ENCODE results near the gene NR2E1. TPM values are rescaled to one million over a fixed set of nuclear protein-coding genes. Genes with fewer than 3 reads are reported as not detected.

Gene NR2E1
- total and polyA plus RNA-seq, 10 of the 15 experiments (the other 5 are each of a cell fraction or from before 2014, with no cell fraction given) = not detected

- Histone ChIP-seq H3K4me2 (ENCODE audit: control insufficient read depth, insufficient read depth) (no peak overlapping the region), H3K4me3 (no peak overlapping the region), H2AFZ (ENCODE audit: control insufficient read depth, low read depth, low read length) (no peak overlapping the region), H3K4me1 (ENCODE audit: control insufficient read depth, insufficient read depth, low read length) (no peaks in the 10 kb centered on the region), H3K9ac (ENCODE audit: control insufficient read depth, insufficient read depth, low read length) (no peak overlapping the region), H3K27me3 (replicated peaks in 1 of 2; ENCODE audit: control insufficient read depth in 2 of 2, insufficient read depth in 2 of 2, low read length in 1 of 2) (peaks cover 3 to 9% of the 10 kb centered on the region in 2 experiments; a peak in 3 of 4 replicates), H3K79me2 (ENCODE audit: control insufficient read depth, insufficient read depth, low read length) (no peaks in the 10 kb centered on the region), H3K9me3 (replicated peaks; ENCODE audit: control insufficient read depth, insufficient read depth, low read length) (no peaks in the 10 kb centered on the region), H4K20me1 (ENCODE audit: control insufficient read depth, insufficient read depth) (no peaks in the 10 kb centered on the region), H3K36me3 (ENCODE audit: control insufficient read depth in 2 of 2, insufficient read depth in 2 of 2, low read length in 1 of 2) (no peaks in the 10 kb centered on the region), H3K27ac (ENCODE audit: control insufficient read depth, insufficient read depth) (no peak overlapping the region)
- RAD21 ChIA-PET (ENCODE audit: unreplicated experiment) = no interaction called here
- BruUV-seq (replicated peaks) = no TSS peak
- no peak for DNase-seq (ENCODE audit: low read depth, low spot score)
- TF ChIP-seq ZNF207 (IDR thresholded peaks at IDR 0.05; ENCODE audit: borderline replicate concordance) (no peak), ZBTB33 (IDR thresholded peaks at IDR 0.05) (no peak), ZNF24 (IDR thresholded peaks at IDR 0.05) (no peak), NFXL1 (IDR thresholded peaks at IDR 0.05; ENCODE audit: borderline replicate concordance) (no peak), ETV6 (conservative IDR thresholded peaks at IDR 0.05 in 1 of 2, IDR thresholded peaks at IDR 0.05 in 1 of 2; ENCODE audit: borderline replicate concordance in 1 of 2, low read depth in 1 of 2) (no peak), TCF12 (IDR thresholded peaks at IDR 0.05; ENCODE audit: low read depth, low read length) (no peak), MEF2A (IDR thresholded peaks at IDR 0.05; ENCODE audit: insufficient read depth, low read depth, low read length) (no peak), POU2F2 (IDR thresholded peaks at IDR 0.05; ENCODE audit: borderline replicate concordance, low read depth, low read length) (no peak), CBX3 (IDR thresholded peaks at IDR 0.05; ENCODE audit: borderline replicate concordance, low read depth) (no peak), PRDM15 (CRISPR knock-in tag; IDR thresholded peaks at IDR 0.05) (no peak)
- SMC1A ChIA-PET (ENCODE audit: uncharacterized antibody, unreplicated experiment) = interaction anchor here (0.6 kb wide), 1 partner anchor 240 kb away, joined by 3 read pairs; no protein-coding TSS in a partner anchor
- no peak for ATAC-seq
- FAIRE-seq = no peak
- CTCF ChIA-PET = interaction anchor here (0.7 kb wide), 1 partner anchor 66 kb away, joined by 3 read pairs; no protein-coding TSS in a partner anchor
- 47% methylated on average over 1 of the region's 1 CpG for WGBS (ENCODE audit: insufficient coverage, insufficient replicate concordance, low lambda C conversion rate, missing lambda C conversion rate)
- intact Hi-C loops (cut with micrococcal nuclease; ENCODE audit: unreplicated experiment) (no loop called here), in situ Hi-C loops (cut with MboI) (no loop called here)
- POLR2A ChIA-PET = interaction anchor here (0.7 kb wide), 1 partner anchor 30 kb away, joined by 3 read pairs; no protein-coding TSS in a partner anchor
These were observed 38.8 kb upstream of the NR2E1 start for GRCh38 chr6:108127056-108127455.

Measured in GM12878 (cell line).